ENCODE measurements around the gene DMRTB1. TPM values are rescaled to one million over a fixed set of nuclear protein-coding genes. Genes with fewer than 3 reads are reported as not detected.
A peak's percentile ranks its signal among the peaks of the same experiment; 100 is the strongest.

The DMRTB1 gene
- total and polyA plus RNA-seq, 2 donors (not counting 1 experiment from before 2014, with no cell fraction given): not detected

- H3K4me1 ChIP-seq (ENCODE audit: control insufficient read depth, extremely low read depth, insufficient read depth, low read length): peaks cover 6% of the 10 kb centered on the region
- H4K20me1 ChIP-seq (ENCODE audit: control insufficient read depth, extremely low read depth, insufficient read depth, low read length): no peaks in the 10 kb centered on the region
- no peak overlapping the region for H2AFZ ChIP-seq (ENCODE audit: low read length)
- TF ChIP-seq EZH2 (IDR thresholded peaks at IDR 0.05; ENCODE audit: low read length, missing control alignments) (no peak), CTCF (conservative IDR thresholded peaks at IDR 0.05 in 1 of 2, IDR thresholded peaks at IDR 0.05 in 1 of 2; ENCODE audit: low read depth in 1 of 2, low read length in 2 of 2) (no peak)
- no peak overlapping the region for H3K4me2 ChIP-seq (ENCODE audit: extremely low read depth, insufficient read depth, low read length)
- H3K9me3 ChIP-seq (ENCODE audit: control insufficient read depth, insufficient read depth, low read depth, low read length): no peaks in the 10 kb centered on the region
- no peaks in the 10 kb centered on the region for H3K79me2 ChIP-seq (ENCODE audit: control insufficient read depth, insufficient read depth, low read length)
- DNase-seq (ENCODE audit: low read depth in 2 of 2): no peak
- no peak overlapping the region for H3K4me3 ChIP-seq (replicated peaks in 1 of 4; ENCODE audit: control extremely low read depth in 1 of 4, insufficient read depth in 1 of 4, low read depth in 3 of 4, low read length in 4 of 4)
- H3K27ac ChIP-seq (ENCODE audit: insufficient read depth, low read length): no peak overlapping the region
- no peaks in the 10 kb centered on the region for H3K36me3 ChIP-seq (ENCODE audit: control insufficient read depth, insufficient read depth, low read length)
- H3K27me3 ChIP-seq (ENCODE audit: control insufficient read depth, insufficient read depth, low read length): peaks cover 23% of the 10 kb centered on the region
- no peak overlapping the region for H3K9ac ChIP-seq (ENCODE audit: insufficient read depth, low read length)
Observed at GRCh38 chr1:53416269-53416813, 42.9 kb upstream of the DMRTB1 start.

GRCh38 chr1:53417074-53417511 is 42.1 kb upstream of the DMRTB1 start:
- H3K36me3 ChIP-seq (ENCODE audit: control insufficient read depth, insufficient read depth, low read length): no peaks in the 10 kb centered on the region
- H3K9ac ChIP-seq (ENCODE audit: insufficient read depth, low read length): no peak overlapping the region
- peak in 1 of 2 donors; percentile 21 for DNase-seq (ENCODE audit: low read depth in 2 of 2)
- H3K79me2 ChIP-seq (ENCODE audit: control insufficient read depth, insufficient read depth, low read length): no peaks in the 10 kb centered on the region
- no peak overlapping the region for H3K27ac ChIP-seq (ENCODE audit: insufficient read depth, low read length)
- H3K27me3 ChIP-seq (ENCODE audit: control insufficient read depth, insufficient read depth, low read length): peaks cover 25% of the 10 kb centered on the region
- H4K20me1 ChIP-seq (ENCODE audit: control insufficient read depth, extremely low read depth, insufficient read depth, low read length): no peaks in the 10 kb centered on the region
- H3K9me3 ChIP-seq (ENCODE audit: control insufficient read depth, insufficient read depth, low read depth, low read length): no peaks in the 10 kb centered on the region
- H3K4me3 ChIP-seq (replicated peaks in 1 of 4; ENCODE audit: control extremely low read depth in 1 of 4, insufficient read depth in 1 of 4, low read depth in 3 of 4, low read length in 4 of 4): no peak overlapping the region
- no peak for TF ChIP-seq CTCF (conservative IDR thresholded peaks at IDR 0.05 in 1 of 2, IDR thresholded peaks at IDR 0.05 in 1 of 2; ENCODE audit: low read depth in 1 of 2, low read length in 2 of 2)
- no peak for TF ChIP-seq EZH2 (IDR thresholded peaks at IDR 0.05; ENCODE audit: low read length, missing control alignments)
- H3K4me2 ChIP-seq (ENCODE audit: extremely low read depth, insufficient read depth, low read length): no peak overlapping the region
- peaks cover 6% of the 10 kb centered on the region for H3K4me1 ChIP-seq (ENCODE audit: control insufficient read depth, extremely low read depth, insufficient read depth, low read length)
- no peak overlapping the region for H2AFZ ChIP-seq (ENCODE audit: low read length)

- Histone ChIP-seq H3K4me3 (replicated peaks in 1 of 4; ENCODE audit: control extremely low read depth in 1 of 4, insufficient read depth in 1 of 4, low read depth in 3 of 4, low read length in 4 of 4) (no peak overlapping the region), H3K27me3 (ENCODE audit: control insufficient read depth, insufficient read depth, low read length) (peaks cover 27% of the 10 kb centered on the region), H3K36me3 (ENCODE audit: control insufficient read depth, insufficient read depth, low read length) (no peaks in the 10 kb centered on the region), H2AFZ (ENCODE audit: low read length) (no peak overlapping the region), H4K20me1 (ENCODE audit: control insufficient read depth, extremely low read depth, insufficient read depth, low read length) (no peaks in the 10 kb centered on the region), H3K79me2 (ENCODE audit: control insufficient read depth, insufficient read depth, low read length) (no peaks in the 10 kb centered on the region), H3K4me1 (ENCODE audit: control insufficient read depth, extremely low read depth, insufficient read depth, low read length) (no peaks in the 10 kb centered on the region), H3K9ac (ENCODE audit: insufficient read depth, low read length) (no peak overlapping the region), H3K4me2 (ENCODE audit: extremely low read depth, insufficient read depth, low read length) (no peak overlapping the region), H3K27ac (ENCODE audit: insufficient read depth, low read length) (no peak overlapping the region), H3K9me3 (ENCODE audit: control insufficient read depth, insufficient read depth, low read depth, low read length) (no peaks in the 10 kb centered on the region)
- DNase-seq (ENCODE audit: low read depth in 2 of 2): peak in 1 of 2 donors; percentile 8
- no peak for TF ChIP-seq CTCF (conservative IDR thresholded peaks at IDR 0.05 in 1 of 2, IDR thresholded peaks at IDR 0.05 in 1 of 2; ENCODE audit: low read depth in 1 of 2, low read length in 2 of 2)
- no peak for TF ChIP-seq EZH2 (IDR thresholded peaks at IDR 0.05; ENCODE audit: low read length, missing control alignments)
Observed at GRCh38 chr1:53419034-53419433, 40.2 kb upstream of the DMRTB1 start.
